Left kidney (tissue), 2 donors: ENCODE results near the gene MAP3K3. TPM values are rescaled to one million over a fixed set of nuclear protein-coding genes. Genes with fewer than 3 reads are reported as not detected.
"Not testable (repeated sequence)": the region's sequence is repeated elsewhere in the genome, so short reads cannot be mapped to it uniquely, and the experiment has no call there.

ENCODE experiments used
- DNase-seq: peaks from one replicate; pipeline ENCODE4 v3.0.0-alpha.2; 2013
- polyA plus RNA-seq: library from polyadenylated mRNA; unstranded; fragments of 120-200 nt; gene quantifications from one replicate; pipeline ENCODE4 v1.2.1, GENCODE V29; 2013; ENCODE audit not compliant: insufficient read length

MAP3K3 gene
- polyA plus RNA-seq, 1 donor, result 33.8 TPM

GRCh38 chr17:63705657-63706056 lies 83.4 kb downstream of the MAP3K3 start:
- DNase-seq, result no peak

DNA sequence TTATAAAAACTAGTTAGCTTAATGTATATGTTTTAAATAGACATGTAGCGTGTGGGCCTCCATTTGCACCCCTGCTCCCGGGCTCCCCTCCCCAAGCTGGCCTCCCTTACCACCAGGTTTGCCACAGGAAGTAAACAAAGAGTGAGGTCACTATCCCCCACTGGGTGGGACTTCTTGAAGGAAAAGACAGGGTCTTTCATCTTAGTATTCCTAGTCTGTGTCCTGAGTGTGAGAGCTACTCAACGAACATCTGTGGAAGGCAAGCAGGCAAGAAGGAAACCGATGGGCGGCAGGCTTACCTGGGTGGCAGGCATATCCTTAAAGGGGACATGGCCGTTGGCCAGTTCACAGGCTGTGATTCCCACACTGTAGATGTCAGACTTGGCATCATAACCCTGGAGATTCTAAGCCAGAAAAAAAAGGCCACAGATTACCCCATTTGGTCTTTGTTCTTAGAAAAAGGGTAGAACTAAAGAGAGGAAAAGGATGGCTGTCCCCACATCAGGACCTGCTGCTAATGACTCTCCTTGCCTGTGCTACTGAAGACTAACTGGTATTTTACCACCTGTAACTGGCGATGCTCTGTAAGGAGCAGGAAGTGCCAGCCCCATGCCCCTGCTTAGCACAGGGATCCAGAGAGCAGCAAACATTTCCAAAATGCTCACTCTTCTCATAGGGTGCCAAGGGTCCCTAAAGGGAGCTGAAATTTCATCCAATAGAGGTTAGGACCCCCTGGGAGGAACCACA lies 84.3 kb downstream of the MAP3K3 start:
- DNase-seq, result no peak

DNA sequence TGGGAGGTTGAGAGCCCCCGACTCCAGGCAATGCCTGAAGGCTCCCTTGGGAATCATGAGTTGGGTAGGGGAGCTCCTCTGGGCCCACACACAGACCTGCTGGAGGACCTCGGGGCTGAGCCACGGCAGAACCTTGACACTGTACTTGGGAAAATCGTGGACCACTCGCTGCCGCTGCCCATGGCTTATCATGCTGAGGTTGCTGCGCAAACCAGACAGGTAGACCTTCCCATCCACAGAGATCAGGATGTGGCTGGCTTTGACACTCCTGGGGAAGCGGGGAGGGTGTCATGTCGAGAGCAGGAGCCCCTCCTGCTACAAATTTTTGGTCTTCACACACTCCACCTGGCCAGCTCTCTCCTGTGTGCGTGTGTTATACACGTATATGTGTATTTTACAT lies 84.9 kb downstream of the MAP3K3 start:
- DNase-seq, result no peak

GRCh38 chr17:63709110-63709509 lies 86.9 kb downstream of the MAP3K3 start:
- DNase-seq, result no peak

DNA sequence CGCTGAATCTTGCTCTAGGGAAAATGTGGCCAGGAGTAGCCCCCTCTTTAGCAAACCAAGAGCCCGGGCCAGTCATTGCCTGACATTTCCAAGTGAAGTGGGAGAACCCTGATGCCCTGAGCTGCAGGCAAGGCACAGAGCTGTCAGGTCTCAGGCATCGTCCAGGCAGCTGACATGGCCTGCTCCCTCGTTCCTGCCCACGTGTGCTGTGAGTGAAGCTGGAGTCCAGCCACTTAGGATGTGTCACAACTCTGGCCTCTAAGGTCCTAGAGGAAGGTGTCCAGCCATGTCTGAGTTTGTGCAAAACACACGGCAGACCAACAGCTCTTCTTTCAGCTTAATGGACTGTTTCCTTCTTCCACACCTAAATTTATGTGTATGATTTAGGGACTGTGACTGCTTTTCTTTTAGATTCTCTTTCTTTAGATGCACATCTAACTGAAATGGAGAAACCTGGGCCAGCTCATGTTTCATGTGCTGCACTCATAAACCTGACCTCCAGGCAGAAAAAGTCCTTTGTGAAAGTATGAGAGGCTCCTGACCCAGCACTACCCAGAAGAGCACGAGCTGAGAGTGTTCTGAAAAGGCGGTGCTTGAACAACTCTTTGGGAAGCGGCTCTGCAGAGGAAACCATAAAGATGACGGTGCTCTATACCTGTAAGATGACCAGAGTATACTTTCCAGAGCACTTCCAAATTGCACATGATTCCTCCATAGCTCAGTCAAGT lies 92.5 kb downstream of the MAP3K3 start:
- DNase-seq, result peak; percentile 56

DNA sequence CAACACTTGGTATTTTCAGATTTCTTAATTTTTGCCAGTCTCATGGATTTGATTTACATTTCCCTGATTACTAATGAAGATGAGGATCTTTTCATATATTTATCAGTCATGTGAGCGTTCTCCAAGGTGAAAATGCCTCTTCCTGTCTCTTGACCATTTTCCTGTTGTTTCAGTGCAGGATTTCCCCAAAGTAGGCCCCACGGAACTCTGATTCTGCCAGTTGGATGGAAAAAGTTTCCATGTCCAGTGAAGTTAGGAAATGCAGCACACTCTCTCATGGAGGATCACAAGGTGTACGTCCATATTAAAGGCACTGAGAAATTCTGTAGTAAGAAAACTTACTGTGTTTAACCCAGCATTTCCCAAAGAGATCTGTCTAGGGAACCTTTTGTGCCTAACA lies 94.2 kb downstream of the MAP3K3 start:
- no peak for DNase-seq

- DNase-seq, result no peak
Observed at GRCh38 chr17:63718988-63719387, 96.8 kb downstream of the MAP3K3 start.

DNA sequence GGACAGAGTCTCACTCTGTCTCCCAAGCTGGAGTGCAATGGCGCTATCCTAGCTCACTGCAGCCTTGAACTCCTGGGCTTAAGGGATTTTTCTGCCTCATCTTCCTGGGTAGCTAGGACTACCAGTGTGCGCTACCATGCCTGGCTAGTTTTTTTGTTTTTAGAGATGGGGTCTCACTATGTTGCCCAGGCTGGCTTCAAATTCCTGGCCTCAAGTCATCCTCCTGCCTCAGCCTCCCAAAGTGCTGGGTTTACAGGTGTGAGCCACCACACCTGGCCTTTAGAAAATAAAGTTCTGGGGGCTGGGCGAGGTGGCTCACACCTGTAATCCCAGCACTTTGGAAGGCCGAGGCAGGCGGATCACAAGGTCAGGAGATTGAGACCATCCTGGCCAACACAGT lies 98.0 kb downstream of the MAP3K3 start:
- DNase-seq, result not testable (repeated sequence)

- DNase-seq, result no peak
Observed at GRCh38 chr17:63722403-63722802, 100.2 kb downstream of the MAP3K3 start.

DNA sequence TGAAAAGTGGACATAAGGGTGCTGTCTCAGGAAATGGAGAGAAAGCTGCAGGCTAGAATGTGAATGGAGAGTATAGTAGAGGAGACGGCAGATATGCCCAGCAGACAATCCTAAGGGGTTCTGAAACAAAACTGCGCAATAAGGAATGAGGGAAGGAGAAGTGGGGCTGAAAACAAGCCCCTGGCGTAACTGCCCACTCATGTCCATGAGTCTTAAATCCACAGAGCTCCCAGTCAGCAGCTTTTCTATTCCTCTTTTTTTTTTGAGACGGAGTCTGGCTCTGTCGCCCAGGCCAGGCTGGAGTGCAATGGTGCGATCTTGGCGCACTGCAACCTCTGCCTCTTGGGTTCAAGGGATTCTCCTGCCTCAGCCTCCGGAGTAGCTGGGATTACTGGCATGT lies 113.5 kb downstream of the MAP3K3 start:
- DNase-seq, result no peak

DNA sequence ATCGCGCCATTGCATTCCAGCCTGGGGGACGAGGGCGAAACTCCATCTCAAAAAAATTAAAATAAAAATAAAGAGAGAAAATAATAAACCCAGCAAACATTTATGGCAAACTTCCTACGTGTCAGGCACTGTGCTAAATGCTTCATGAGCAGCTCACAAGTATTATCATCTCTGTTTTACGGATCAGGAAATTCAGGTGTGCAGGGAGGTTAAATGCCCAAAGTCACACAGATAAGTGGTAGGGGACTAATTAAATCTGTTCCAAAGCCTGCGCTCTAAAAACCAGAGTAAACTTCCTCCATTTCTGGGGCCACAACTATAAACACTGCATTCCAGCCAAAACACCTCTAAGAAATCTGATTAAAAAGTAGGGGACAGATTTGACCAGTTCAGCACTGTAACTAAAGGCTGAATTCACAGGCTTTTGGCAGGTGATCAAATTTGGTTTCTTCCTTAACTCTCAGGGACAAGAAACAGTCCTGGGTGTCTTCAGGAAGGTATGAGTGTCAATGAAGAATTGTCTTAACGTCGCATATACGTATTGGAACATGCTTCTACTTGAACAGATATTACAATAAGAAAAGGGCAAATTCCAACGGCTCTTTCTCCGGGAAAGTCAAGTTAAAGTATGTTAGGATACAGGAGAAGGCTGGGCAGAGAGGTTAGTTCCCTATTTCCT lies 118.4 kb downstream of the MAP3K3 start:
- DNase-seq, result peak; percentile 4

GRCh38 chr17:63741143-63741407 lies 118.9 kb downstream of the MAP3K3 start:
- DNase-seq, result no peak

- peak; percentile 97 for DNase-seq
Observed at GRCh38 chr17:63741408-63742173, 119.4 kb downstream of the MAP3K3 start, which contains the start of gene STRADA. Gene STRADA, minus strand, starts transcription at chr17:63741799. Its CDS starts 13,430 bp downstream, at chr17:63728369.

Other genes with a start within 250 kb of the MAP3K3 start
- gene CYB561, start 176.1 kb upstream of the MAP3K3 start, polyA plus RNA-seq, result 24.7 TPM
- gene ACE, start 145.4 kb upstream of the MAP3K3 start, polyA plus RNA-seq, result 15.5 TPM
- gene KCNH6, start 99.1 kb upstream of the MAP3K3 start, polyA plus RNA-seq, result 2.2 TPM
- gene DCAF7, start 71.9 kb upstream of the MAP3K3 start, polyA plus RNA-seq, result 117 TPM
- 26.1 TPM for gene TACO1, start 21.5 kb upstream of the MAP3K3 start, polyA plus RNA-seq
- gene LIMD2, start 77.7 kb downstream of the MAP3K3 start, polyA plus RNA-seq, result 22.9 TPM
- 92.9 TPM for gene STRADA, start 119.4 kb downstream of the MAP3K3 start, polyA plus RNA-seq
- gene CCDC47, start 151.2 kb downstream of the MAP3K3 start, polyA plus RNA-seq, result 110 TPM
- gene DDX42, start 151.8 kb downstream of the MAP3K3 start, polyA plus RNA-seq, result 254 TPM
- 181 TPM for gene PSMC5, start 205.0 kb downstream of the MAP3K3 start, polyA plus RNA-seq
- 68.1 TPM for gene FTSJ3, start 205.2 kb downstream of the MAP3K3 start, polyA plus RNA-seq
- 58.9 TPM for gene SMARCD2, start 220.3 kb downstream of the MAP3K3 start, polyA plus RNA-seq